GM12878 (cell line): ENCODE results near the gene LDB2. TPM values are rescaled to one million over a fixed set of nuclear protein-coding genes. Genes with fewer than 3 reads are reported as not detected.

Experiments
- ATAC-seq: fragments of 200-7000 bp; cut with Tn5 transposase; 3 replicates; pipeline ENCODE4 v1.9.1; 2020; ENCODE audit warnings: mild to moderate bottlenecking, moderate library complexity
- BruUV-seq: library from RNA; stranded (reverse); fragments of 400-500 nt; replicated peaks from 2 replicates; lab custom pipeline; 2021; lab: Mats Ljungman, UMichigan
- CTCF ChIA-PET: fragments of 300-600 bp; sonication (Branson Sonifier 250); formaldehyde crosslinking; extraction: SDS; loops from one replicate; lab custom pipeline; 2021; ENCODE audit warnings: inconsistent platforms; lab: Yijun Ruan, JAX
- POLR2A ChIA-PET: fragments of 350-600 bp; formaldehyde crosslinking; extraction: SDS; loops from one replicate; lab custom pipeline; 2021; ENCODE audit warnings: inconsistent platforms; lab: Charles Lee
- RAD21 ChIA-PET: fragments of 300-600 bp; sonication (Branson Sonifier 250); formaldehyde crosslinking; loops from one replicate; lab custom pipeline; 2023; ENCODE audit warnings: antibody characterized with exemption; ENCODE audit not compliant: unreplicated experiment; lab: Charles Lee
- SMC1A ChIA-PET: fragments of 300-600 bp; sonication (Branson Sonifier 250); formaldehyde crosslinking; loops from one replicate; lab custom pipeline; 2023; ENCODE audit not compliant: unreplicated experiment, uncharacterized antibody; lab: Charles Lee
- DNase-seq: peaks from one replicate; pipeline ENCODE4 v3.0.0-alpha.2; 2011; ENCODE audit warnings: low read depth, low spot score
- FAIRE-seq: peaks from 3 replicates; lab custom pipeline; 2011; peaks lifted over from hg19 to GRCh38; lab: Jason Lieb, UNC
- H2AFZ ChIP-seq: 2 replicates; pipeline ENCODE4 v1.6.0; 2011; ENCODE audit warnings: low read depth, low read length, control low read depth; ENCODE audit not compliant: control insufficient read depth
- H3K27ac ChIP-seq: 2 replicates; pipeline ENCODE4 v1.5.1; 2011; ENCODE audit warnings: control low read depth; ENCODE audit not compliant: control insufficient read depth, insufficient read depth
- H3K27me3 ChIP-seq, 2 experiments: replicated peaks in 1 of 2; 2 replicates each; pipeline versions ENCODE4 v1.6.0 to v1.6.1; 2011; ENCODE audit warnings: low read length in 1 of 2; ENCODE audit not compliant: control insufficient read depth in 2 of 2, insufficient read depth in 2 of 2
- H3K36me3 ChIP-seq, 2 experiments: 2 replicates each; pipeline ENCODE4 v1.5.1; 2011; ENCODE audit warnings: low read length in 1 of 2; ENCODE audit not compliant: control insufficient read depth in 2 of 2, insufficient read depth in 2 of 2
- H3K4me1 ChIP-seq: 2 replicates; pipeline ENCODE4 v1.6.1; 2011; ENCODE audit warnings: mild to moderate bottlenecking, low read length, moderate library complexity, mixed read lengths; ENCODE audit not compliant: control insufficient read depth, insufficient read depth
- H3K4me2 ChIP-seq: 2 replicates; pipeline ENCODE4 v1.6.0; 2011; ENCODE audit warnings: control low read depth; ENCODE audit not compliant: control insufficient read depth, insufficient read depth
- H3K4me3 ChIP-seq: fragments of 200-600 bp; sonication (generic); 2 replicates; pipeline ENCODE4 v1.5.1; 2016
- H3K79me2 ChIP-seq: 2 replicates; pipeline ENCODE4 v1.6.0; 2011; ENCODE audit warnings: low read length; ENCODE audit not compliant: control insufficient read depth, insufficient read depth
- H3K9ac ChIP-seq: 2 replicates; pipeline ENCODE4 v1.8.0; 2011; ENCODE audit warnings: low read length, control low read depth, mixed read lengths; ENCODE audit not compliant: control insufficient read depth, insufficient read depth
- H3K9me3 ChIP-seq: replicated peaks from 3 replicates; pipeline ENCODE4 v1.5.1; 2011; ENCODE audit warnings: mild to moderate bottlenecking, low read length; ENCODE audit not compliant: control insufficient read depth, insufficient read depth
- H4K20me1 ChIP-seq: 2 replicates; pipeline ENCODE4 v1.6.0; 2011; ENCODE audit not compliant: control insufficient read depth, insufficient read depth
- CBX5 ChIP-seq: sonication (generic); IDR thresholded peaks from 2 replicates; pipeline ENCODE4 v1.6.1; 2016; ENCODE audit warnings: low read depth, moderate library complexity, mild to moderate bottlenecking, inconsistent platforms
- CREM ChIP-seq: IDR thresholded peaks from 2 replicates; pipeline ENCODE4 v1.6.1; 2014; ENCODE audit warnings: antibody characterized with exemption, low read depth
- FOS ChIP-seq: IDR thresholded peaks from 3 replicates; pipeline ENCODE4 v1.6.1; 2011; ENCODE audit warnings: borderline replicate concordance; ENCODE audit not compliant: insufficient read length; ENCODE audit errors: extremely low read depth
- IKZF2 ChIP-seq, 2 experiments: fragments of 450-650 bp; IDR thresholded peaks; 2 replicates each; pipeline ENCODE4 v1.6.1; 2017; ENCODE audit warnings: mild to moderate bottlenecking in 2 of 2, moderate library complexity in 2 of 2
- MEF2A ChIP-seq: IDR thresholded peaks from 2 replicates; pipeline ENCODE4 v1.6.1; 2011; ENCODE audit warnings: low read depth, mild to moderate bottlenecking, low read length, moderate library complexity; ENCODE audit not compliant: insufficient read depth
- RCOR1 ChIP-seq: conservative IDR thresholded peaks from 2 replicates; pipeline ENCODE4 v1.6.1; 2012; ENCODE audit warnings: low read depth, low read length, improper control_type of control experiment
- SMAD1 ChIP-seq: fragments of 450-650 bp; IDR thresholded peaks from 2 replicates; pipeline ENCODE4 v1.6.1; 2018; ENCODE audit warnings: mild to moderate bottlenecking, low read depth; ENCODE audit not compliant: partially characterized antibody
- SMAD5 ChIP-seq: IDR thresholded peaks from 2 replicates; pipeline ENCODE4 v1.6.1; 2016; ENCODE audit warnings: antibody characterized with exemption, low read depth
- TCF12 ChIP-seq: IDR thresholded peaks from 2 replicates; pipeline ENCODE4 v1.6.1; 2011; ENCODE audit warnings: low read depth, mild to moderate bottlenecking, low read length
- ZBTB4 ChIP-seq: fragments of 450-650 bp; formaldehyde crosslinking; IDR thresholded peaks from 2 replicates; pipeline ENCODE4 v1.4.0; 2022; ENCODE audit warnings: mild to moderate bottlenecking, moderate library complexity
- WGBS: methylation state at CpG from one replicate; pipeline ENCODE4 v1.1.6; 2016; ENCODE audit warnings: low lambda C conversion rate; ENCODE audit not compliant: insufficient replicate concordance, insufficient coverage; ENCODE audit errors: missing lambda C conversion rate; 5-methylcytosine and 5-hydroxymethylcytosine counted together
- in situ Hi-C: fragments of 300-500 bp; cut with MboI; formaldehyde crosslinking; loops from 9 replicates; pipeline ENCODE4 v1.14.3; 2018; ENCODE audit warnings: mixed read lengths
- intact Hi-C: fragments of 100-400 bp; cut with micrococcal nuclease; formaldehyde crosslinking; loops from one replicate; pipeline ENCODE4 v1.14.2; 2022; ENCODE audit not compliant: unreplicated experiment
- polyA plus RNA-seq, 11 experiments: library from polyadenylated mRNA; depleted of rRNA in 4 of 11; unstranded in 6 of 11; stranded (reverse) in 5 of 11; fragments of >200 nt; fragmentation: Nextera tagmentation in 4 of 11; fragmentation: Illumina TruSeq in 1 of 11; extraction: Ambion mirVana in 4 of 11; extraction: Trizol in 1 of 11; gene quantifications; 1 replicate in 1 of 11; 2 replicates in 10 of 11; pipeline versions ENCODE4 v1.2.1 to v1.2.3, GENCODE V29; 2011 to 2016; ENCODE audit warnings: inconsistent platforms in 2 of 11, missing spikeins in 2 of 11, low read depth in 1 of 11
- total RNA-seq, 4 experiments: library from RNA; depleted of rRNA in 3 of 4; stranded (reverse); fragments of >200 nt in 3 of 4; fragmentation: Illumina TruSeq in 1 of 4; extraction: Trizol in 1 of 4; gene quantifications; 2 replicates each; pipeline versions ENCODE4 v1.2.1 to v1.2.3, GENCODE V29; 2013 to 2021

LDB2 gene
- total and polyA plus RNA-seq, 10 of the 15 experiments (the other 5 are each of a cell fraction or from before 2014, with no cell fraction given): 0.15 TPM; not detected in 9

GRCh38 chr4:16838226-16838875, 60.1 kb downstream of the LDB2 start:
- RAD21 ChIA-PET: no interaction called here
- no peak for FAIRE-seq
- in situ Hi-C loops (loop anchor here (10.0 kb wide), 1 partner anchor 56 kb away; the partner anchor contains the start of gene LDB2), intact Hi-C loops (no loop called here)
- Histone ChIP-seq H2AFZ (no peak overlapping the region), H3K79me2 (no peaks in the 10 kb centered on the region), H3K9me3 (no peaks in the 10 kb centered on the region), H3K4me1 (no peaks in the 10 kb centered on the region), H3K27me3 (no peaks in the 10 kb centered on the region), H3K9ac (no peak overlapping the region)
- TF ChIP-seq ZBTB4 (CRISPR knock-in tag) (no peak), MEF2A (no peak), CBX5 (no peak), SMAD1 (no peak), FOS (no peak), TCF12 (no peak), IKZF2 (IDR thresholded peaks at IDR 0.05) (no peak), CREM (no peak), RCOR1 (no peak), SMAD5 (no peak)
- TF ChIP-seq, all 136 proteins: peak for 0
- H3K27ac ChIP-seq: no peak overlapping the region
- H3K36me3 ChIP-seq: no peaks in the 10 kb centered on the region
- no peak overlapping the region for H3K4me3 ChIP-seq
- CTCF ChIA-PET: no interaction called here
- no peak for DNase-seq
- H3K4me2 ChIP-seq: no peak overlapping the region
- no TSS peak for BruUV-seq
- SMC1A ChIA-PET: no interaction called here
- no peaks in the 10 kb centered on the region for H4K20me1 ChIP-seq
- 15% methylated on average over 4 of the region's 4 CpGs for WGBS
- POLR2A ChIA-PET: no interaction called here
- no peak for ATAC-seq
